Thyroid gland (tissue), 4 donors: ENCODE measurements around the gene ARHGAP24. TPM values are rescaled to one million over a fixed set of nuclear protein-coding genes. Genes with fewer than 3 reads are reported as not detected.
"Not testable (repeated sequence)": the region's sequence is repeated elsewhere in the genome, so short reads cannot be mapped to it uniquely, and the experiment has no call there.

Experiments used
- DNase-seq, 2 donors: peaks; one replicate each; pipeline ENCODE4 v3.0.0-alpha.2; 2019
- H3K27ac ChIP-seq, 3 donors: fragments of 200-600 bp; sonication (generic); 1 replicate in 2 of 3; 2 replicates in 1 of 3; pipeline ENCODE4 v1.5.1; 2016 to 2019; ENCODE audit warnings: mild to moderate bottlenecking in 1 of 3, moderate library complexity in 1 of 3
- H3K27me3 ChIP-seq: fragments of 200-600 bp; sonication (generic); one replicate; pipeline ENCODE4 v1.5.1; 2019
- H3K36me3 ChIP-seq, 2 donors: fragments of 200-600 bp; sonication (generic); one replicate each; pipeline ENCODE4 v1.5.1; 2016 to 2019
- H3K4me1 ChIP-seq, 2 donors: fragments of 200-600 bp; sonication (generic); one replicate each; pipeline ENCODE4 v1.5.1; 2017 to 2019
- H3K4me3 ChIP-seq, 3 donors: fragments of 200-600 bp; sonication (generic); replicated peaks in 1 of 3; 1 replicate in 2 of 3; 2 replicates in 1 of 3; pipeline ENCODE4 v1.5.1; 2016; ENCODE audit warnings: mild to moderate bottlenecking in 1 of 3
- H3K9me3 ChIP-seq: fragments of 200-600 bp; sonication (generic); one replicate; pipeline ENCODE4 v1.5.1; 2017
- POLR2A ChIP-seq, 2 donors: fragments of 450-650 bp; IDR thresholded peaks; one replicate each; pipeline ENCODE4 v1.6.1; 2017; ENCODE audit warnings: antibody characterized with exemption in 2 of 2, mild to moderate bottlenecking in 2 of 2, moderate library complexity in 1 of 2
- WGBS, 2 donors: methylation state at CpG; one replicate each; pipeline ENCODE4 v1.1.5; 2017; 5-methylcytosine and 5-hydroxymethylcytosine counted together
- intact Hi-C: fragments of 100-400 bp; cut with DNase I; formaldehyde crosslinking; loops from one replicate; pipeline ENCODE4 v1.15.1; 2023
- total RNA-seq, 4 donors: library from RNA; depleted of rRNA; stranded (reverse); fragments of >200 nt; gene quantifications; one replicate each; pipeline ENCODE4 v1.2.3, GENCODE V29; 2016
- TF ChIP-seq, protein P1 (sequence below), 6 experiments: fragments of 200-600 bp in 3 of 6; fragments of 450-650 bp in 3 of 6; sonication (generic) in 3 of 6; IDR thresholded peaks; one replicate each; pipeline ENCODE4 v1.5.1; 2016 to 2019; ENCODE audit warnings: antibody characterized with exemption in 6 of 6, mild to moderate bottlenecking in 2 of 6, inconsistent platforms in 1 of 6, moderate library complexity in 1 of 6

Gene ARHGAP24
- total RNA-seq, 4 donors from 2014 or later = 20.8 to 70.3 (median 52.4) TPM

DNA sequence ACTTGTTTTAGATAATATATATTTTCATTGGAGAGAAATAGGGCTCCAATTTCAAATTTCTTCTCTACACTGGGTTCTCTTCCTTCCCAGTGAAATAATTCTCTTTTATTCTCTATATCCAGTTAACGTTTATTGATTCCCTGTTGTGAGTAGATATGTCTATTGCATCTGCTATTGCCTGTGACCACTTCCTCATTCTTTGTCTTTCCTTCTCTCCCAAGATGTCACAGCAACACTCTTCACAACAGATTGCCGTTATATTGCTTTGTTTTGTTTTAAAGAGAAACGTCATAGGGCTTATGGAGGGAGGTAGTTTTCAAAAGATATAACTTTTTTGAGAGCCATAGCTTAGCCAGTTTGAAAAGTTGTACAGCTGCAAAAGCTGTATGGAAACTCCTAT is 343.8 kb downstream of the ARHGAP24 start:
- TF ChIP-seq, protein P1, sequence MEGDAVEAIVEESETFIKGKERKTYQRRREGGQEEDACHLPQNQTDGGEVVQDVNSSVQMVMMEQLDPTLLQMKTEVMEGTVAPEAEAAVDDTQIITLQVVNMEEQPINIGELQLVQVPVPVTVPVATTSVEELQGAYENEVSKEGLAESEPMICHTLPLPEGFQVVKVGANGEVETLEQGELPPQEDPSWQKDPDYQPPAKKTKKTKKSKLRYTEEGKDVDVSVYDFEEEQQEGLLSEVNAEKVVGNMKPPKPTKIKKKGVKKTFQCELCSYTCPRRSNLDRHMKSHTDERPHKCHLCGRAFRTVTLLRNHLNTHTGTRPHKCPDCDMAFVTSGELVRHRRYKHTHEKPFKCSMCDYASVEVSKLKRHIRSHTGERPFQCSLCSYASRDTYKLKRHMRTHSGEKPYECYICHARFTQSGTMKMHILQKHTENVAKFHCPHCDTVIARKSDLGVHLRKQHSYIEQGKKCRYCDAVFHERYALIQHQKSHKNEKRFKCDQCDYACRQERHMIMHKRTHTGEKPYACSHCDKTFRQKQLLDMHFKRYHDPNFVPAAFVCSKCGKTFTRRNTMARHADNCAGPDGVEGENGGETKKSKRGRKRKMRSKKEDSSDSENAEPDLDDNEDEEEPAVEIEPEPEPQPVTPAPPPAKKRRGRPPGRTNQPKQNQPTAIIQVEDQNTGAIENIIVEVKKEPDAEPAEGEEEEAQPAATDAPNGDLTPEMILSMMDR (IDR thresholded peaks at IDR 0.05) = no peak
- TF ChIP-seq POLR2A (IDR thresholded peaks at IDR 0.05) = no peak
- DNase-seq = no peak
- Histone ChIP-seq H3K4me1 (peaks cover 5 to 13% of the 10 kb centered on the region in 2 donors), H3K4me3 (no peak overlapping the region), H3K27me3 (no peaks in the 10 kb centered on the region), H3K9me3 (no peaks in the 10 kb centered on the region), H3K27ac (no peak overlapping the region), H3K36me3 (no peaks in the 10 kb centered on the region)
- intact Hi-C loops = no loop called here
- 68 to 80% methylated on average over 3 of the region's 3 CpGs for WGBS, 2 donors

DNA sequence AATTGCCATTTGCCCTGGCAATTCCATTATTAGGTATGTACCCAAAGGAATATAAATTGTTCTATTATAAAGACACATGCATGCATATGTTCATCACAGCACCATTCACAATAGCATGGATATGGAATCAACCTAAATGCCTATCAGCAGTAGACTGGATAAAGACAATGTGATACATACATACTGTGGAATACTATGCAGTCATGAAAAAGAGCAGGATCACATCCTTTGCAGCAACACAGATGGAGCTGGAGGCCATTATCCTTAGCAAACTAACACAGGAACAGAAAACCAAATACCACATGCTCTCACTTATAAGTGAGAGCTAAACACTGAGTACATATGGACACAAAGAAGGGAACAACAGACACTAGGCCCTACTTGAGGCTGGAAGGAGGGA is 345.2 kb downstream of the ARHGAP24 start:
- H3K27ac ChIP-seq, H3K9me3 ChIP-seq, H3K36me3 ChIP-seq, H3K4me3 ChIP-seq, H3K27me3 ChIP-seq, DNase-seq, intact Hi-C loops: not testable (repeated sequence)
- peaks cover 14 to 26% of the 10 kb centered on the region in 2 donors for H3K4me1 ChIP-seq

DNA sequence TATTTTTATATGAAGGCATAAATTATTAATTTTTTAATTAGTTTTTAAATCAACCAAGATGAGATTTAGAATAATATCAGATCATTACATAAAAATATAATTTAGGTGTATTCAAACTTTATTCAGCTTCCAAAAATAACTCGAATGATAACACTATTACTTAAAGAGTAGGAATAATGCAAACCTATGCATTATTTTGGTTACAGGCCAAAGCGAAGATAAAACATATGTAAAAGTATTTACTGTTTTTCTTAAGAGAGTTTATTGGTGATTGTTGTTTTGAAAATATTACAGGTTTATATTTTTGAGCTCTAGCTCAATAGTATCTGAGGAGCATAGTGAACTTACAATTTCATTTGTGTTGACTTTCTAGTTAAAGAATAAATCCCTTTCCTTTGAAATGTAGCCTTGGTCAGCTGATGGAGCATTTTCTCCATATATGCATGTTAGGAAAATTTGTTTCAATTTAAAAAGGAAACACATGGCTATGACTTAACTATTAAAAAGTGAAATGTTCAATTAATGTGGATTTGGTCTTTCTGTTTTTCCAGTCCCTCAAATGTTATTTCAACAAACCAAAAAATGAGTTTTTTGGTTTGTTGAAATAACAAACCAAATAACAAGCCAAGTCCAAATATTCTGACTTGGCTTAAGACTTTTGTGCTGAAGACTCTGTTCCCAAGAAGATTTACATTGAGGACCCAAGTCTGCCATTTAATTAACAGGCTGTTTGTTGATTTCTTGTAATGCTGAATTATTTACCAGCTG is 346.9 kb downstream of the ARHGAP24 start:
- Histone ChIP-seq H3K4me3 (no peak overlapping the region), H3K36me3 (no peaks in the 10 kb centered on the region), H3K27ac (peak overlapping the region in 1 of 3 donors; percentile 6), H3K9me3 (no peaks in the 10 kb centered on the region), H3K4me1 (peaks cover 29 to 35% of the 10 kb centered on the region in 2 donors), H3K27me3 (no peaks in the 10 kb centered on the region)
- intact Hi-C loops = no loop called here
- DNase-seq = no peak
- WGBS, 2 donors = 93 to 96% methylated on average over 2 of the region's 2 CpGs
- no peak for TF ChIP-seq POLR2A (IDR thresholded peaks at IDR 0.05)

DNA sequence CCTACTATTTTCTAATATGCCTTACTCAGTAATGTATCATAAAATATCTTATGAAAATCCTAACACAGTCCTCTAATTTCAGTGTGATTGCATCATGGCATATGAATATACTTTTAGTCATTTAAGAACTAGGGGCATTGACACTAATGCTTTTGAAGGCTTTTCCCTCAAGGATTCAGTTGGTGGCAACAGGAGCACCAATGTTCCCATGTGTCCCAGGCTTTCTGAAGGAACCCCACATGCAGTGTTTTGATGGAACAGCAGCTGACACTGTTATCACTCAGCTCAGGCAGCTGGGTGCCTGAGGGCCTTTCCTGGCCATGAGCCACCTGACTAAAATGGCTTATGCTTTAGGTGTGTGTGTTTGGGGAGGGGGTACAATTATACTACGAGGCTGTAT is 348.3 kb downstream of the ARHGAP24 start:
- Histone ChIP-seq H3K4me1 (peaks cover 29 to 37% of the 10 kb centered on the region in 2 donors), H3K4me3 (no peak overlapping the region), H3K9me3 (no peaks in the 10 kb centered on the region), H3K36me3 (no peaks in the 10 kb centered on the region), H3K27ac (peak overlapping the region in 1 of 3 donors; percentile 96), H3K27me3 (no peaks in the 10 kb centered on the region)
- peak; percentile 47 to 59 for DNase-seq
- intact Hi-C loops = no loop called here
- 15 to 43% methylated on average over 1 of the region's 1 CpG for WGBS, 2 donors
- TF ChIP-seq, protein P1 (IDR thresholded peaks at IDR 0.05) = no peak
- no peak for TF ChIP-seq POLR2A (IDR thresholded peaks at IDR 0.05)

DNA sequence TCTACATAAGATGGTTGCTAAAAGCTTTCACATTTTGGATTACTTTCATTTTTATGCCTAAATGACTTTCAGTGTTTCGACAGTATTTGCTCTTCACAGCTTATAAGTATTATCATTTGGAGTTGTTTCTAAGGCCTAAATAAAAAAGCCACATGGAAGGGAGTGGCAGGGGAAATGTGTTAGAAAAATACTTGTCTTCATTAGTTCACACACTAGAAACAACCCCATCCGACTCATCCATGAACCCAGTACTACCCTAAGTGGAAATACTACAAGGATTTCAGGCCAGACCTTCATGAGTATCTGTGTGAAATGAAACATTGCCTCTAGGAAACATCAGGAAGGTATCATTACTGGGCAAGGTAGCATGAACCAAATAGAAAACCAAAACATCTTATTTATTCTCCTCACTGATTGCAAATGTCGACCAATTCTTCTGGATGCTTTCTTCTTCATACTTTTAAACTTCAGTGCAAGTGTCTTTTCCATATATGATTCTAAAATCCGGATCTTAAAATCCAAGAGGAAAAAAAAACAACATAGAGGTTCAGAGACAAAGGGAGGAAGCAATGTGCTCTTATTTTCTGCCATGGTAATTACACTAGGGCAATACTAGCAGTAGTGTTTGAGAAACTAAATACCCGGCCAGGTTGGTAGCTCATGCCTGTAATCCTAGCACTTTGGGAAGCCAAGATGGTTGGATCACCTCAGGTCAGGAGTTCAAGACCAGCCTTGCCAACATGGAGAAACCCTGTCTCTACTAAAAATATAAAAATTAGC is 349.4 kb downstream of the ARHGAP24 start:
- DNase-seq = no peak
- Histone ChIP-seq H3K4me1 (peaks cover 29 to 38% of the 10 kb centered on the region in 2 donors), H3K27ac (peak overlapping the region; percentile 91 to 96 (median 91)), H3K27me3 (no peaks in the 10 kb centered on the region), H3K9me3 (no peaks in the 10 kb centered on the region), H3K36me3 (no peaks in the 10 kb centered on the region), H3K4me3 (no peak overlapping the region)
- TF ChIP-seq POLR2A (IDR thresholded peaks at IDR 0.05) = no peak
- TF ChIP-seq, protein P1 (IDR thresholded peaks at IDR 0.05) = no peak
- intact Hi-C loops = no loop called here
- WGBS, 2 donors = 71 to 79% methylated on average over 5 of the region's 5 CpGs
